ENCODE measurements around the gene SLC12A2. TPM values are rescaled to one million over a fixed set of nuclear protein-coding genes. Genes with fewer than 3 reads are reported as not detected.

Gene SLC12A2
- total and polyA plus RNA-seq, 9 of the 15 experiments (the other 6 are each of a cell fraction or from before 2014, with no cell fraction given) = 5.1 to 20.3 (median 12.6) TPM

GRCh38 chr5:128083033-128083810 is at the start of gene SLC12A2 (continued):
- TF ChIP-seq HES1 (IDR thresholded peaks at IDR 0.05; ENCODE audit: low read depth) = peak; percentile 50
- TF ChIP-seq PCBP1 (IDR thresholded peaks at IDR 0.05; ENCODE audit: low read depth, low read length, poor library complexity, severe bottlenecking) = peak; percentile 36
- TF ChIP-seq CGGBP1 (CRISPR knock-in tag; IDR thresholded peaks at IDR 0.05) = no peak
- TF ChIP-seq PHTF2 (CRISPR knock-in tag; IDR thresholded peaks at IDR 0.05) = no peak
- TF ChIP-seq ZNF449 (CRISPR knock-in tag; IDR thresholded peaks at IDR 0.05) = no peak
- TF ChIP-seq CSDE1 (IDR thresholded peaks at IDR 0.05) = no peak
- peak; percentile 49; the same call in 1 of the 2 replicates for TF ChIP-seq BCOR (IDR thresholded peaks at IDR 0.05)
- no peak for TF ChIP-seq CHD1 (IDR thresholded peaks at IDR 0.05; ENCODE audit: low read length)
- TF ChIP-seq HMG20A (CRISPR knock-in tag; conservative IDR thresholded peaks at IDR 0.05) = no peak
- TF ChIP-seq MBD2 (IDR thresholded peaks at IDR 0.05; ENCODE audit: borderline replicate concordance, low read depth) = no peak
- TF ChIP-seq ZNF146 (CRISPR knock-in tag; IDR thresholded peaks at IDR 0.05; ENCODE audit: unreplicated experiment) = no peak
- no peak for TF ChIP-seq U2AF2 (optimal IDR thresholded peaks at IDR 0.05; ENCODE audit: low read depth, low read length)
- no peak for TF ChIP-seq ZNF57 (CRISPR knock-in tag; IDR thresholded peaks at IDR 0.05)
- no peak for TF ChIP-seq ZNF24 (IDR thresholded peaks at IDR 0.05)
- TF ChIP-seq MBD1 (CRISPR knock-in tag; IDR thresholded peaks at IDR 0.05) = no peak
- no peak for TF ChIP-seq EWSR1 (IDR thresholded peaks at IDR 0.05; ENCODE audit: borderline replicate concordance, low read depth, partially characterized antibody)
- peak; percentile 15 for TF ChIP-seq FIP1L1 (IDR thresholded peaks at IDR 0.05; ENCODE audit: low read depth, low read length, poor library complexity, severe bottlenecking)
- TF ChIP-seq CXXC5 (CRISPR knock-in tag; IDR thresholded peaks at IDR 0.05) = peak; percentile 86
- TF ChIP-seq NEUROD1 (IDR thresholded peaks at IDR 0.05; ENCODE audit: borderline replicate concordance, low read depth, low read length, partially characterized antibody) = peak; percentile 55
- no peak for TF ChIP-seq TAF7 (tag; IDR thresholded peaks at IDR 0.05)
- TF ChIP-seq FUS (optimal IDR thresholded peaks at IDR 0.05; ENCODE audit: low read depth, low read length) = no peak
- TF ChIP-seq CBX3 (IDR thresholded peaks at IDR 0.05; ENCODE audit: borderline replicate concordance in 1 of 2, low read length in 2 of 2) = peak in 1 of 2 experiments; percentile 59; a peak in 1 of 3 replicates
- TF ChIP-seq NFXL1 (CRISPR knock-in tag; IDR thresholded peaks at IDR 0.05) = no peak
- peak; percentile 75 for TF ChIP-seq GABPA (tag; conservative IDR thresholded peaks at IDR 0.05; ENCODE audit: low read depth)
